GM12865 (cell line): ENCODE measurements around the gene TIMM44.

Experiments used
- DNase-seq: peaks from one replicate; pipeline ENCODE4 v3.0.0; 2010; ENCODE audit warnings: low read depth
- H3K4me3 ChIP-seq: 2 replicates; pipeline ENCODE4 v1.5.1; 2011; ENCODE audit warnings: mild to moderate bottlenecking, low read depth, low read length, control low read depth
- TF ChIP-seq, protein P1 (sequence below): IDR thresholded peaks from 2 replicates; pipeline ENCODE4 v1.5.1; 2011; ENCODE audit warnings: low read length, control low read depth, low read depth, inconsistent platforms; ENCODE audit not compliant: insufficient read depth; ENCODE audit errors: missing control alignments

The TIMM44 gene

DNA sequence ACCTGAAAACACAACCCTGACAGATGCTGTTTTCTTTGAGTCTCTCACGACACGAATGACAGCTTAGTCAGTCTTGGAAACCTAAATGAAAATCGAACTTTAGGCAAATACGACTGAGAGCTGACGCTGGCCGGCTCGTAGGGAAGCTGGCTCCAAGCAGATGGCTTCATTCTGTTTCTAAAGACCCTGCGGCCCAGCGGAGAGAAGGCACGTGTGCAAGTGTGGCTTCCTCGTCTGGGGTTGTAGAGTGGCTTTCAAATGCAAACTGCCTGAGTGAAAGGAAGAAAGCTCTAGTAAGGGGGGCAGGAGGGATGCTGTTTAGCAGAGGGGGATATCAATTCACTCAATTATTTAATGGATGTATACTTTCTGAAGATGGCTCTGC lies 26.1 kb upstream of the TIMM44 start:
- H3K4me3 ChIP-seq, result no peak overlapping the region
- DNase-seq, result no peak
- TF ChIP-seq, protein P1, sequence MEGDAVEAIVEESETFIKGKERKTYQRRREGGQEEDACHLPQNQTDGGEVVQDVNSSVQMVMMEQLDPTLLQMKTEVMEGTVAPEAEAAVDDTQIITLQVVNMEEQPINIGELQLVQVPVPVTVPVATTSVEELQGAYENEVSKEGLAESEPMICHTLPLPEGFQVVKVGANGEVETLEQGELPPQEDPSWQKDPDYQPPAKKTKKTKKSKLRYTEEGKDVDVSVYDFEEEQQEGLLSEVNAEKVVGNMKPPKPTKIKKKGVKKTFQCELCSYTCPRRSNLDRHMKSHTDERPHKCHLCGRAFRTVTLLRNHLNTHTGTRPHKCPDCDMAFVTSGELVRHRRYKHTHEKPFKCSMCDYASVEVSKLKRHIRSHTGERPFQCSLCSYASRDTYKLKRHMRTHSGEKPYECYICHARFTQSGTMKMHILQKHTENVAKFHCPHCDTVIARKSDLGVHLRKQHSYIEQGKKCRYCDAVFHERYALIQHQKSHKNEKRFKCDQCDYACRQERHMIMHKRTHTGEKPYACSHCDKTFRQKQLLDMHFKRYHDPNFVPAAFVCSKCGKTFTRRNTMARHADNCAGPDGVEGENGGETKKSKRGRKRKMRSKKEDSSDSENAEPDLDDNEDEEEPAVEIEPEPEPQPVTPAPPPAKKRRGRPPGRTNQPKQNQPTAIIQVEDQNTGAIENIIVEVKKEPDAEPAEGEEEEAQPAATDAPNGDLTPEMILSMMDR, result no peak

DNA sequence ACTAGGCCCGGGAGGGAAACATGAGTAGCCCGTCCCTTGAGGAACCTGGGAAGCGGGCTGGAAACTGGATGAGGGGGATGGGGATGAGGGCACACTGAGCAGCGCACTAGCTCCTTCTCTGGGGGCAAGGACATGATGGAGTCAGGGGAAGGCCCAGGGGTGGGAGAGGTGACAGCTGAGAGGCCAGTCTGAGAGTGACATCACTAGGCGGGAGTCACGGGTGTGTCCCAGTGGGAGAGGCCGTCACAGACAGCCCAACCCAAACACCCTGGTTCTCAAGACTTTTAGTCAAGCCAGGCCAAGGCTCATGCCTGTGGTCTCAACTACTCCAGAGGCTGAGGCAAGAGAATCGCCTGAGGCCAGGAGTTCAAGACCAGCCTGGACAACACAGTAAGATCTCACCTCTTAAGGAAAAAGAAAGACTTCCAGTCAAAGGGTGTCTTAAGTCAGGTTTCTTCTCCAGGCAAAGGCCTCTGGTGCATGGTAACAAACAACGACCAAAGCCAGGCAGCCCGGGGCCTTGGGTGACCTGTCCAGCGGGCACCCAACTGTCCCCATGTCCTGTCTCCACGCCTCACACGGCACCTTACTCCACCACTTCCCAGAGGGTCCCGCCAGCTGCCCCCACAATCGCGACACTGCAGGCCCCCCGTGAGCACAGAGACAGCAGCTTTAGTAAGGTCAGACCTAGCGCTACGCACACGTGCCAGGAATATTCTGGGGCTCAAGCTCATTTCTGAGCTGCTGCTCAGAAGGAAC lies 25.5 kb upstream of the TIMM44 start:
- H3K4me3 ChIP-seq, result no peak overlapping the region
- no peak for DNase-seq
- TF ChIP-seq, protein P1, result no peak

DNA sequence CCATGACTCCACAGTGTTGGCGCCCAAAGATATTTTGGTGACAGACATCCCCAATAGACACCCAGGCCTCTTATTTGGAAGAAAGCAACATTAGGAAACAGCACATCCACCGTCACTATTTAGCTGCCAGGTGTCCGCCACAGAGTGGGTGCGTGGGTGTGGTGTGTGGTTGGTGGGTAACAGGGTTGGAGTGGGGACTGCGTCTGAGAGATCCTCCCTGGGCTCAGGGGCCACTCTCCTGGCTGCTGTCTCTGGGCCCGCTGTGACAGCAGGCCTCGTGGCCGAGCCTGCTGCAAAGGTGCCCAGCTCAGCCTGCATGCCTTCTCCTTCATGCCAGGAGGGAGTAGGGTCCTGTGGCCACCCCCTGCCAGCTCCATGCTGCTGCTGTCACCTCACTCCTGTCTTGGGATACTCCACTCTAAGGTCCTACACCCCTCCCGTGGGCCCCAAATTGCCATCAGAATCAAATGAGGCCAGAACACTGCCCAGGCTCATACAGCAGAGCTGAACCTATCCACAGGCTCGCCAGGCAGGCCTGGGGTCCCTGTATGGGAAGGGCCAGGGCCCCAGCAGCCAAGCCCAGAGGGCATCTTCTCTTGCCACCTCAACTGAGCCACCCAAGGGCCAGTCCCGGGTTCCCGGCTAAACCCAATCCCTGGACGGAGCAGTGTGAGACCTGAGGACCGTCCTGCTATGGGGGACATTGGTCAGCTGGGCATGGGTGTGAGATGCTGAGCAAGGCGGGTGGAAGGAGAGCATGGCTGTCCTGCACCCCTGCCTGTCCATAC lies 24.7 kb upstream of the TIMM44 start:
- TF ChIP-seq, protein P1, result no peak
- DNase-seq, result no peak
- H3K4me3 ChIP-seq, result no peak overlapping the region

DNA sequence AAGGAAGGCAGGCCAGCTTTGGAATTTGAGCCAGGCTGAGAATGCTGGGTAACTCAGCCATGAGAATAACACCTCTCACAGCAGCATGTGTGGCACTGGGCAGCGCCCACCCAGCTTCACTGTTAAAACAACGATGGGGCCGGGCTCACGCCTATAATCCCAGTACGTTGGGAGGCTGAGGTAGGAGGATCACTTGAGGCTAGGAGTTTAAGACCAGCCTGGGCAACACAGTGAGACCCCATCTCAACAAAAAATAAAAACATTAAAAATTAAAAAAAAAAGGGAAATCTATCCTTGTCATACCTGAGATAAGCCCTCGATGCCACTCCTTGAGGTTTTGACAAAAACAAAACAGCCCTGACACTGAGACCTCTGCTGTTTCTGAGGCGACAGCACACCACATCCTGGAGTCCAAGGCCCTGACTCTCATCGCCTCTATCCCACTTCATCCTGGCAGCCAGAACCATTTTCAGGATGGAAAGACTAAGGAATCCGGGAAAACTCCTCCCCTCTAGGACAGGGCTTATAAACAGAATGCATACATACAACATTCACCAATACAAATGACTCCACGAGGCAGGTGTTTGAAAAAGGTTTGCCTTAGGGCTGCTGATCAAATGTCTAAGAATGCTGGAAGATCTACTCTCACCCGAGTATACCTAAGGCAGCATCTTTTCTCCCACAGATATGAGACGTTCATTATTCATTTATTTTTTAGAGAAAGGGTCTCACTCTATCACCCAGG lies 22.6 kb upstream of the TIMM44 start:
- TF ChIP-seq, protein P1, result no peak
- no peak for DNase-seq
- H3K4me3 ChIP-seq, result no peak overlapping the region

DNA sequence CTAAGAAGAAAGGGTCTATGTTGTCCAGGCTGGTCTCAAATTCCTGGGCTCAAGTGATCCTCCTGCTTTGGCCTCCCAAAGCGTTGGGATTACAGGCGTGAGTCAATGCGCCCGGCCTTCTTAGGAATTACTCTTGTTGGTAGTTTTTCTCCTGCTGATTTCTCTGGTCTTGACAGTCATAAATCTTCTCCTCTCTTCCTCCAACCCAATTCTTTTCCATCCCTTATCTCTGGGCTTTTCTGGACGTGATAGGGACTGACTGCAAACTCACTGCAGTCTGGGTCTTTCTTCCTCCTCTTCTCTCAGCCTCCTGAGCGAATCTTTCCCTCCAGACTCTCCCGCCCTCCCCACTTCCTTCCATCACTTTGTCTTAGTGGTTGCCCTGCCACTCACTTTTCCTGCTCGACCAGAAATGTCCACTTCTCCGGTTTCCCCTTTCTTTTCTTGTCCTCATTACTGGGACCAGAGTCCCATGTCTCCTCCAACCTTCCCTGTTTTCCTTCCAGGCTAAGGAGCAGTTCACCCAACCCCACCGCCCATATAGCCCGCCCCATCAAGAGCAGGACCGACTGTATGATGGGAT lies 21.9 kb upstream of the TIMM44 start:
- TF ChIP-seq, protein P1, result no peak
- no peak for DNase-seq
- no peak overlapping the region for H3K4me3 ChIP-seq

DNA sequence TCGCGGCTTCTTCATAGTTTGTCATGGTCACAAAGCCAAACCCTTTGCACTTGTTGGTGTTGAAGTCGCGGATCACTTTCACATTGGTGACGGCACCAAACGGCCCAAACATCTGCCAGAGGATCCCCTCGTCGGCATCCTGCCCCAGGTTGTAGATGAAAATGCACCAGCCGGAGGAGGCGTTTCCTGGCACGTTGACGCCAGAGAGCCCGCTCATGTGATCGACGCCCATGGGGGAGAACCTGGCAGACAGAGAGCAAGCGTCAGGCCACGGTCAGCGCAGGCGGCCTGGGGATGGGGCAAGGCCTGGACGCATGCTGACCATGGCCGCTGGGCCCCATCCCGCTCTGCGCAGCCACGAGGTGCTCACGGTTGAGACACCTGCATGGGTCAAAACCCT lies 20.1 kb upstream of the TIMM44 start:
- no peak overlapping the region for H3K4me3 ChIP-seq
- DNase-seq, result no peak
- TF ChIP-seq, protein P1, result no peak
